GM21423 (cell line): ENCODE data around the gene NOTCH1.

ENCODE experiments used
- ATAC-seq: cut with Tn5 transposase; IDR thresholded peaks from one replicate; pipeline ENCODE4 v1.9.1; 2021; ENCODE audit warnings: mild to moderate bottlenecking, moderate library complexity; ENCODE audit not compliant: unreplicated experiment

Gene NOTCH1

GRCh38 chr9:136546697-136547501, 1.1 kb upstream of the NOTCH1 start:
- ATAC-seq = no peak

GRCh38 chr9:136545692-136545964, 220 bp downstream of the NOTCH1 start:
- ATAC-seq = no peak

- ATAC-seq = peak; percentile 20
Measured at GRCh38 chr9:136544964-136545691, 720 bp downstream of the NOTCH1 start.

- ATAC-seq = peak; percentile 12
Measured at GRCh38 chr9:136544548-136544963, 1.3 kb downstream of the NOTCH1 start.

GRCh38 chr9:136543830-136544547, 1.9 kb downstream of the NOTCH1 start:
- no peak for ATAC-seq

- no peak for ATAC-seq
Measured at GRCh38 chr9:136543280-136543679, 2.6 kb downstream of the NOTCH1 start.

- no peak for ATAC-seq
Measured at GRCh38 chr9:136542241-136543040, 3.4 kb downstream of the NOTCH1 start.

GRCh38 chr9:136541709-136542108, 4.1 kb downstream of the NOTCH1 start:
- ATAC-seq = no peak

- no peak for ATAC-seq
Measured at GRCh38 chr9:136541179-136541578, 4.7 kb downstream of the NOTCH1 start.

- peak; percentile 49 for ATAC-seq
Measured at GRCh38 chr9:136539427-136540421, 6.1 kb downstream of the NOTCH1 start.

- no peak for ATAC-seq
Measured at GRCh38 chr9:136538599-136539426, 7.0 kb downstream of the NOTCH1 start.

GRCh38 chr9:136537896-136538598, 7.8 kb downstream of the NOTCH1 start:
- ATAC-seq = no peak

GRCh38 chr9:136537411-136537810, 8.4 kb downstream of the NOTCH1 start:
- no peak for ATAC-seq

GRCh38 chr9:136536721-136537241, 9.1 kb downstream of the NOTCH1 start:
- ATAC-seq = no peak

GRCh38 chr9:136536051-136536720, 9.7 kb downstream of the NOTCH1 start:
- ATAC-seq = no peak

GRCh38 chr9:136535070-136535469, 10.8 kb downstream of the NOTCH1 start:
- ATAC-seq = no peak

- no peak for ATAC-seq
Measured at GRCh38 chr9:136534366-136534765, 11.5 kb downstream of the NOTCH1 start.

GRCh38 chr9:136533775-136534157, 12.1 kb downstream of the NOTCH1 start:
- ATAC-seq = no peak
